H9 (cell line): ENCODE data around the gene HMCN1. TPM values are rescaled to one million over a fixed set of nuclear protein-coding genes. Genes with fewer than 3 reads are reported as not detected.

Experiments
- DNase-seq: peaks from one replicate; pipeline ENCODE4 v3.0.0-alpha.2; 2017
- H2AFZ ChIP-seq: one replicate; pipeline ENCODE4 v1.6.1; 2013; ENCODE audit warnings: mild to moderate bottlenecking, low read length, control low read depth, moderate library complexity
- H2AK5ac ChIP-seq: 2 replicates; pipeline ENCODE4 v1.6.1; 2013; ENCODE audit warnings: low read length, control low read depth, mixed read lengths; ENCODE audit not compliant: insufficient read length
- H2BK120ac ChIP-seq: one replicate; pipeline ENCODE4 v1.6.1; 2013; ENCODE audit warnings: low read depth, mild to moderate bottlenecking, low read length, control low read depth, inconsistent platforms; ENCODE audit not compliant: poor library complexity, severe bottlenecking
- H2BK12ac ChIP-seq: 2 replicates; pipeline ENCODE4 v1.6.1; 2013; ENCODE audit warnings: low read length, control low read depth, mixed read lengths, low read depth; ENCODE audit not compliant: insufficient read length
- H2BK15ac ChIP-seq: 2 replicates; pipeline ENCODE4 v1.6.1; 2013; ENCODE audit warnings: low read depth, low read length, control low read depth
- H2BK20ac ChIP-seq: one replicate; pipeline ENCODE4 v1.6.1; 2013; ENCODE audit warnings: low read depth, mild to moderate bottlenecking, low read length, control low read depth, inconsistent platforms; ENCODE audit not compliant: poor library complexity, severe bottlenecking
- H2BK5ac ChIP-seq: 2 replicates; pipeline ENCODE4 v1.6.1; 2013; ENCODE audit warnings: low read length, control low read depth, mixed read lengths; ENCODE audit not compliant: insufficient read length
- H3K14ac ChIP-seq: 2 replicates; pipeline ENCODE4 v1.6.1; 2013; ENCODE audit warnings: low read length, control low read depth; ENCODE audit not compliant: insufficient read depth
- H3K18ac ChIP-seq: 2 replicates; pipeline ENCODE4 v1.6.1; 2013; ENCODE audit warnings: low read depth, mild to moderate bottlenecking, mixed read lengths, low read length, control low read depth; ENCODE audit not compliant: insufficient read length
- H3K23ac ChIP-seq: 2 replicates; pipeline ENCODE4 v1.6.1; 2013; ENCODE audit warnings: low read length, control low read depth, mixed read lengths, low read depth; ENCODE audit not compliant: insufficient read length
- H3K23me2 ChIP-seq: 2 replicates; pipeline ENCODE4 v1.6.1; 2013; ENCODE audit warnings: low read depth, mild to moderate bottlenecking, mixed read lengths, low read length, control low read depth; ENCODE audit not compliant: insufficient read length, poor library complexity, severe bottlenecking
- H3K27ac ChIP-seq: 2 replicates; pipeline ENCODE4 v1.5.1; 2013; ENCODE audit warnings: low read length, control low read depth, mixed read lengths, low read depth; ENCODE audit not compliant: insufficient read length
- H3K27me3 ChIP-seq: 2 replicates; pipeline ENCODE4 v1.6.1; 2013; ENCODE audit warnings: low read length, control low read depth, inconsistent platforms; ENCODE audit not compliant: insufficient read depth
- H3K4ac ChIP-seq: 2 replicates; pipeline ENCODE4 v1.6.1; 2013; ENCODE audit warnings: low read depth, mild to moderate bottlenecking, control low read depth, inconsistent platforms, low read length, moderate library complexity
- H3K4me1 ChIP-seq: 2 replicates; pipeline ENCODE4 v1.6.1; 2013; ENCODE audit warnings: low read length, control low read depth, inconsistent platforms; ENCODE audit not compliant: insufficient read depth
- H3K4me2 ChIP-seq: 2 replicates; pipeline ENCODE4 v1.6.1; 2013; ENCODE audit warnings: low read length, control low read depth, mixed read lengths; ENCODE audit not compliant: insufficient read length, insufficient read depth
- H3K56ac ChIP-seq: 2 replicates; pipeline ENCODE4 v1.6.1; 2013; ENCODE audit warnings: low read depth, mild to moderate bottlenecking, mixed read lengths, low read length, control low read depth; ENCODE audit not compliant: insufficient read length
- H3K79me1 ChIP-seq: 2 replicates; pipeline ENCODE4 v1.6.1; 2013; ENCODE audit warnings: low read depth, mild to moderate bottlenecking, moderate library complexity, low read length, control low read depth, inconsistent platforms; ENCODE audit not compliant: insufficient read depth, poor library complexity, severe bottlenecking
- H3K79me2 ChIP-seq: 2 replicates; pipeline ENCODE4 v1.6.1; 2013; ENCODE audit warnings: low read length, control low read depth, inconsistent platforms; ENCODE audit not compliant: insufficient read depth
- H3K9ac ChIP-seq: 2 replicates; pipeline ENCODE4 v1.6.1; 2013; ENCODE audit warnings: low read length, control low read depth, mixed read lengths; ENCODE audit not compliant: insufficient read length; ENCODE audit errors: extremely low read depth
- H3K9me3 ChIP-seq: one replicate; pipeline ENCODE4 v1.6.1; 2013; ENCODE audit warnings: low read depth, low read length, inconsistent platforms; ENCODE audit not compliant: control insufficient read depth
- H3T11ph ChIP-seq: one replicate; pipeline ENCODE4 v1.6.1; 2013; ENCODE audit warnings: mild to moderate bottlenecking, low read length, control low read depth, inconsistent platforms
- H4K20me1 ChIP-seq: one replicate; pipeline ENCODE4 v1.6.1; 2013; ENCODE audit not compliant: control insufficient read depth, insufficient read length, insufficient read depth
- H4K5ac ChIP-seq: 2 replicates; pipeline ENCODE4 v1.6.1; 2013; ENCODE audit warnings: low read depth, mild to moderate bottlenecking, mixed read lengths, low read length, control low read depth; ENCODE audit not compliant: insufficient read length
- H4K8ac ChIP-seq: replicated peaks from 2 replicates; pipeline ENCODE4 v1.6.1; 2013; ENCODE audit warnings: low read length, control low read depth, mixed read lengths, low read depth; ENCODE audit not compliant: insufficient read length
- H4K91ac ChIP-seq: 2 replicates; pipeline ENCODE4 v1.6.1; 2013; ENCODE audit warnings: low read depth, mild to moderate bottlenecking, moderate library complexity, mixed read lengths, low read length, control low read depth; ENCODE audit not compliant: insufficient read length
- H3K27ac Mint-ChIP-seq, 3 experiments: 2 replicates in 2 of 3; 3 replicates in 1 of 3; pipeline ENCODE4 v1.8.0; 2020 to 2021; ENCODE audit warnings: mixed read lengths in 3 of 3, mild to moderate bottlenecking in 1 of 3, moderate library complexity in 1 of 3
- H3K27me3 Mint-ChIP-seq: 2 replicates; pipeline ENCODE4 v1.8.0; 2021; ENCODE audit warnings: low read depth, mild to moderate bottlenecking, moderate library complexity, mixed read lengths
- H3K36me3 Mint-ChIP-seq, 3 experiments: 2 replicates in 2 of 3; 3 replicates in 1 of 3; pipeline ENCODE4 v1.8.0; 2020 to 2021; ENCODE audit warnings: low read depth in 3 of 3, mixed read lengths in 3 of 3; ENCODE audit not compliant: insufficient read depth in 1 of 3
- H3K4me1 Mint-ChIP-seq, 2 experiments: 2 replicates each; pipeline ENCODE4 v1.8.0; 2020; ENCODE audit warnings: mixed read lengths in 2 of 2
- H3K4me3 Mint-ChIP-seq, 2 experiments: 2 replicates in 1 of 2; 3 replicates in 1 of 2; pipeline ENCODE4 v1.8.0; 2020 to 2021; ENCODE audit warnings: mild to moderate bottlenecking in 2 of 2, mixed read lengths in 2 of 2, moderate library complexity in 1 of 2
- H3K9me3 Mint-ChIP-seq, 2 experiments: 2 replicates in 1 of 2; 3 replicates in 1 of 2; pipeline ENCODE4 v1.8.0; 2020; ENCODE audit warnings: mild to moderate bottlenecking in 2 of 2, mixed read lengths in 2 of 2, moderate library complexity in 1 of 2
- CTCF ChIP-seq: fragments of 200-600 bp; sonication (generic); conservative IDR thresholded peaks from 3 replicates; pipeline ENCODE4 v1.8.0; 2021; ENCODE audit warnings: antibody characterized with exemption, mild to moderate bottlenecking
- whole genome bisulfite sequencing: extraction: QIAGEN DNeasy Blood & Tissue Kit; methylation state at CpG from one replicate; pipeline ENCODE4 v1.1.7; 2013; ENCODE audit warnings: missing lambda C conversion rate, low lambda C conversion rate, mixed read lengths; ENCODE audit not compliant: insufficient read length; ENCODE audit errors: extremely low coverage; 5-methylcytosine and 5-hydroxymethylcytosine counted together
- total RNA-seq: library from RNA; stranded (reverse); gene quantifications from 2 replicates; pipeline ENCODE4 v1.2.1, GENCODE V29; 2021

Gene HMCN1
- total RNA-seq, 1 experiment from 2014 or later: 3.3 TPM

DNA sequence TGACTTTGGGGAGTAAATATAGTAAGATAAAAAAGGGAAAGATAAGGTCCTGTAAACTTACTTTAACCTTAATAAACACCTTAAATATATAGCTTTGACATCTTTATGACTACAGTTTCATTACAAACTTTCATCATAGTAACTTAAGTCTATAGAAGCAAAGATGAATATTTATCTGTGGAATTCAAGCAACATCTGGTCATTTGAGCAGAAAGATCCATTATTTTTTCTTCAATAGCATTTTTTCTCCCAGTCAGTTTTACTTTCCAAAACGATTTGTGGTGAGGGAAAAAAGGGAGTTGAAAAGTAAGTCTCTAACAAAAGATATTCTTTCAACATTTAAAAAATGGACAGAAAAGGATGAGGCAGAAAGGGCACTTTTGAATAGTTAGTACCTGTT lies 69.0 kb downstream of the HMCN1 start:
- Histone ChIP-seq H2AFZ (no peak overlapping the region), H3K23me2 (no peaks in the 10 kb centered on the region), H3K56ac (no peak overlapping the region), H3K23ac (no peak overlapping the region), H3K9me3 (no peaks in the 10 kb centered on the region), H2BK120ac (no peak overlapping the region), H2BK15ac (no peak overlapping the region), H3K27me3 (no peaks in the 10 kb centered on the region), H3K79me1 (peaks cover 3% of the 10 kb centered on the region), H2AK5ac (no peak overlapping the region), H3K4me1 (no peaks in the 10 kb centered on the region), H2BK20ac (no peak overlapping the region), H4K8ac (no peak overlapping the region), H2BK12ac (no peak overlapping the region), H3K4me2 (no peak overlapping the region), H3K14ac (no peak overlapping the region), H3K9ac (no peak overlapping the region), H3K18ac (no peak overlapping the region), H3K4ac (no peak overlapping the region), H4K20me1 (no peaks in the 10 kb centered on the region), H4K5ac (no peak overlapping the region), H3K79me2 (no peaks in the 10 kb centered on the region), H3T11ph (no peak overlapping the region), H3K27ac (no peak overlapping the region), H2BK5ac (no peak overlapping the region), H4K91ac (no peak overlapping the region)
- no peak for DNase-seq
- Mint-ChIP-seq H3K27me3 (no peaks in the 10 kb centered on the region), H3K36me3 (peaks cover 0 to 4% (median 0%) of the 10 kb centered on the region in 3 experiments; a peak in 2 of 7 replicates), H3K4me1 (peaks cover 5 to 7% of the 10 kb centered on the region in 2 experiments), H3K9me3 (peaks cover 3 to 5% of the 10 kb centered on the region in 2 experiments; a peak in 3 of 5 replicates), H3K27ac (no peak overlapping the region), H3K4me3 (no peak overlapping the region)
- WGBS: no CpG with 5 or more reads among the region's 1 CpG
- no peak for TF ChIP-seq CTCF
